Measurements from ENCODE around the gene RASGRF1.

DNA sequence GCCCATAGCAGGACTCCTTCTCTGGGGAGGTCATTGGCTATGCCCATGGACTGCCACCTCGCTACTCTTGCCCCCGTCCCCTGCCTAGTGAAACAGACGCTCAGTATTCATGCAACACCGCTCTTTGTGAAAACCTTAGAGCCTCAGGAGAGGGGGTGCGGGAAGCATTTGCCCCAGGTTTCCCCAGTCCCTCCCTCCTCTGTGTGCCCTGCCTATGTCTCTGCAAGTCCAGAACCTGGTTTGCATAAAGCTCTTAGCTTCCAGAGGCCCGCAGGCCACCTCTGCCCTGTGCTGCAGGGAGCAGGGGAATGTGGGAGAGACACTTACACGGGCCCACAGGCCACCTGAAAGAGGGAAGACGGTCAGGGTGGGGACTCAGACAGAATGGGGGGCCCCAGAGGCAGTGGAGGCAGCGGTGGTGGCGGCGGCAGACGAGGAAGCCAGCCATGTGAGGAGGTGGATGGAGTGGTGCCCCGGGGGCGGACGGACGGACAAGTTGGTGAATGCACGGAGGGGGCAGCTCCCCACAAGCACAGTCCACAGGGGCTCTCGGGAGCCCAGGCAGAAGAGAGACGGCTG is 111.9 kb downstream of the RASGRF1 start:
- TF ChIP-seq, protein P1, sequence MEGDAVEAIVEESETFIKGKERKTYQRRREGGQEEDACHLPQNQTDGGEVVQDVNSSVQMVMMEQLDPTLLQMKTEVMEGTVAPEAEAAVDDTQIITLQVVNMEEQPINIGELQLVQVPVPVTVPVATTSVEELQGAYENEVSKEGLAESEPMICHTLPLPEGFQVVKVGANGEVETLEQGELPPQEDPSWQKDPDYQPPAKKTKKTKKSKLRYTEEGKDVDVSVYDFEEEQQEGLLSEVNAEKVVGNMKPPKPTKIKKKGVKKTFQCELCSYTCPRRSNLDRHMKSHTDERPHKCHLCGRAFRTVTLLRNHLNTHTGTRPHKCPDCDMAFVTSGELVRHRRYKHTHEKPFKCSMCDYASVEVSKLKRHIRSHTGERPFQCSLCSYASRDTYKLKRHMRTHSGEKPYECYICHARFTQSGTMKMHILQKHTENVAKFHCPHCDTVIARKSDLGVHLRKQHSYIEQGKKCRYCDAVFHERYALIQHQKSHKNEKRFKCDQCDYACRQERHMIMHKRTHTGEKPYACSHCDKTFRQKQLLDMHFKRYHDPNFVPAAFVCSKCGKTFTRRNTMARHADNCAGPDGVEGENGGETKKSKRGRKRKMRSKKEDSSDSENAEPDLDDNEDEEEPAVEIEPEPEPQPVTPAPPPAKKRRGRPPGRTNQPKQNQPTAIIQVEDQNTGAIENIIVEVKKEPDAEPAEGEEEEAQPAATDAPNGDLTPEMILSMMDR (IDR thresholded peaks at IDR 0.05), result no peak
- no peak for TF ChIP-seq POLR2AphosphoS5 (IDR thresholded peaks at IDR 0.05)
- no peak for TF ChIP-seq POLR2A (IDR thresholded peaks at IDR 0.05)
- no peak for TF ChIP-seq EP300 (IDR thresholded peaks at IDR 0.05)
